Effector CD4-positive, alpha-beta T cell (primary cell): Measurements from ENCODE around the gene SPTB.
"Not testable (repeated sequence)": the region's sequence is repeated elsewhere in the genome, so short reads cannot be mapped to it uniquely, and the experiment has no call there.

Experiments
- DNase-seq: peaks from one replicate; pipeline ENCODE4 v3.0.0-alpha.2; 2020

SPTB gene

DNA sequence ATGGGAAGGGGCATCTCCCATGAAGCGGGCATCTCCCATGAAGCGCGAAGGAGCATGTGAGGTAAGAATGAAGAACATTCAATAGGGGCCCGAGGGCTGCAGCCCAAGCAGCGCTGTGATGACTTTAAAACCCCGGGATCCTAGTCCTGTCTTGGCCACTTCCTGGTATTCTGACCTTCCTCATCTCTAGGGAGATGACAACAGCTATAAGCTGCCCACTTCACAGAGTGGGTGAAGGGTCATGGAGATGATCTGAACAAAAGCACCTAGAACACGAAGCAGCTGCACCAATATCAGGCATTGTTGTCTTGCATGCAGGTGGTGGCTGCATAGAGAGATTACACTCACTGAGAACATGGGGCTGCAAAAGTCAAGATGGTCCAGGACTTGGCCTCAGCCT, 64.5 kb downstream of the SPTB start:
- no peak for DNase-seq

DNA sequence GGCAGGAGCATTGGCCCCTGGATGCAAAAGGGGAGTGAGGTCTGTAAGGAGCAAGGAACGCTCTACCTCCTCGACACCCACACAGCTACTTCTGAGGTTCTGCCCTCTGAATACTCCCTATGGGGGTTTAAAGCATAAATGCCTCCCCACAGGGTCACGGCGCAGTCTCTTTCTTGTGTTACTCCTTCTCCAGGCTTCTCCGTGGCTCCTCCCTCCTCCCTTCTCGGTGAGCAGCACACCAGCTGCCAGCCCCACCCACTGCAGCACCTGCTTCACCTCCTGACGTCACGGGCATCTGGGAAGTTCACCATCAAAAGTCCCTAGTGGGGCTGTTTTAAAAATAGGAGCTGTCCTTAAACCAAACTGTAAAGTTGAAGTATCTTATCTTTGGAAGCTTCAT, 67.3 kb downstream of the SPTB start:
- DNase-seq, result no peak

DNA sequence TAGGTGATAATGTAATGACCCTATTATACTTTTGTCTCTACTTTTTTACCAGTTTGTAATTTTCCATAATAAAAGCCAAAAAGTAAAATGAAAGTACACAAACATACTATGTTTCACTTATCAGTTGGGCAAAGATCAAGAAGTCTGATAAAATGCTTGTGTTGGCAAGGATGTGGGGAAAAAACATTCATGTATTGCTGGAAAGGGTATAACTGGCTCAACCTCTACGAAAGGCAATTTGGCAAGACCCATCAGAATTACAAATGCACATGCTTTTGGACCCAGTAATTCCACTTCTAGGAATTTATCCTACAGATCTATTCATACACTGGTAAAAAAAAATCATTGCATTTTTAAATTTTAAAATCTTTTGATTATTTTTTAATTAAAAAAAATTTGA, 68.0 kb downstream of the SPTB start:
- no peak for DNase-seq

DNA sequence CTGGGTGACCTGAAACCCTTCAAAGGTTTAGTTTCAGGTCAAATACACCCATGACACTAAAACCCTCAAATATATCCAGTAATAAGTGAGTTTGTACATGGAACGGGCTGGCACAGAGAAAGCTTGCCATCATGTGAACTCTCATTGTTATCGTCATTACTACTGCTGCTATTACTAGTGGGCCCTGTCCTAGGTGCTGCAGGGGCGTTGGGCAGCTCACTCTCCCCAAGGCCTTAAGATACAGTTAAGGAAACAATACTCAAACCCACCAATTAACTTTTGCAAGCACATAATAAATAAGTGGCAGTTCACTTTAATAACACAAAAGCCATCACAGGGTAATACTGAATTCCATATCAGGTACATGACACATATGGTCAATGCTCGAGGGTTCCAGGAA, 71.3 kb downstream of the SPTB start:
- no peak for DNase-seq

DNA sequence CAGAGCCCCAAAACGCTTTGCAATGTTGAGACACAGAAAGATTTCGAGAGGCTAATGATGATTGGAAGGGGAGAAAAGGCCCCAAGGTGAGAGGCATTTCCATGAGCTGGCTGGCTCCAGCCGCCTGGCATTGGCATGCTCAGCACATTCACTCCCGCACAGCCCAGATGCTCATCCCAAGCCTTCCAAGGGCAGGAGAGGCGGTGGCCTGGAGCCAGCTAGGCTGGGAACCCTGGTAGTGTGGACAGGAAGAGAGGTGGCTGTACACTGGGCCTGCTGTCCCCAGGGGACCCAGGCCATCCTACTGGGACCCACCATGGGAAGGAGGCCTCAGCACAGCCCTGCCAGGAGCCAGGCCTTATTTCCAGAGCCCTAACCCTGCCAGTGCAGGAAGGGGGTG, 72.2 kb downstream of the SPTB start:
- no peak for DNase-seq

DNA sequence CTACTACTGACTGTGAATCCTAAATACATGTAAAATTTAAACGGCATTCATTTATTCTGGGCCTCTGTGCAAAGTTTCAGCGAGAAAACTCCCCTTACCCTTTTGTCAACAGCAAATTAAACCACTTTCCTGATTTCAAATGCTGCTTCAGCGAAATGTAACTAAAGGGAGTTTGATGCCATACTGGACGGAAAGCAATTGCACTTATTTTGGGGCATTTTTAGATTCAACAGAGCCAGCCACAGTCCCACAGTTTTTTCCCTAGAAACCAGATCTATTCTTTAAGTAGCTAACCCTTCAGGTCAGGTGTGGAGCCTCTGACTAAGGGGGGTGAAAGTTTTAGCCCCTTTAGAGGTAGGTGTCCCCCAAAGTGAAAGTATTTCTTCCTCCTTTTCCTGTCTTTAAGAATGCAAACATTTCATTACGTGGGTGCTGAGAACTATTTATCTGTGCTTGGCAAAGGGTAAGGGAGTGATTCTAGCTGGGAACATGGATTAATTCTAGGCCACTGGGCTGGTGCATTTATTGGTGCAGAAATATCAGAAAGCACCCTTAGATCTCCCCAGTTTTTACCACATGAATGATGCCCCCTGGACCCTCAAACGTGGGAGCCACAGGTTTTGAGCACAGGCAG, 72.7 kb downstream of the SPTB start:
- no peak for DNase-seq

DNA sequence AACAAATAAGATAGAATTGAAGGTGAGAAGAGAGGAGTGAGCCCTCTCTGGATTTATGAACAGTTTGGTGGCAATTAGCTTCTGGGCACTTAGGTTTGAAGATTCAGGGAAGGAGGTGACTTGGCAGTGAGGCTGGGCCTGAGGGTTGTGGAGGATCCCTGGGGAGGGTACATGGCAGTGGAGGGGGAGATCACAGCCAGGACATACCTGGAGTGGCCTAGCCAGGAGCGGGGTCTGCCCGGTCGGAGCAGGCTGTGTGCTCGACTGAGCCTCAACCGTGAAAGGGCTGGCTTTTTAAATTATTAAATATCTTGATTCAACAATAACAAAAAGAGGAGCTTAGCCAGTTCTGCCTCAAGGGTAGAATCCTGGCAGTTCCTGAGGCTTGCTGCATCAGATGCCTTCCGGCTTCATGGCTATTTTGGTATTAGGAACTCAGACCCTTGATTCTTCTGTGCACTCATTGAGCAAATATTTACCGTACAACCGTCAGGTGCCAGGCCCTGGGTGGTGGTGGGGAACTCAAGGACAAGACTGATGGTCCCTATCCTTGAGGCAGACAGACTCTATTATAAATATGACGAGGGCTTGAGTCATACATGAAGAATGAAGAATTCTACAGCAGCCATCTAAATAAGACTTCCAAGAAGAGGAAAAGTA, 73.4 kb downstream of the SPTB start:
- no peak for DNase-seq

DNA sequence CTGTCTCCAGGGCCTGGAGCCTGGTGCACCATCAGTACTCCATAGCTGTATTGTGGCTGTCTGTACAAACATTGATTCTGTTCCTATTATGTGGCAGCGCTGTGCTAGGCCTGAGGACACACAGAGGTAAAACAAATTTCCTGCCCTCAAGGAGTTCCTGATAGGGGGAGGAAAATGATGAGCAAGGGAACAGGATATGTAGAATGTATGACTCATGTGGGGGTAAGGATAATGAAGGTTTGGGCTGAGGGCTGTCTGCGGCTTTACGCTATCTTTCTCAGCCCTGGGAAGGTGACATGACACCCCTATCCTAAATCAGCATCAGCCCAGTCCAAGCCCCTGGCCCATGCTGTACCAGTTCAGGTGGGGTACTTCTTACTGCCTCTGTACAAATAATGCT, 74.1 kb downstream of the SPTB start:
- not testable (repeated sequence) for DNase-seq

DNA sequence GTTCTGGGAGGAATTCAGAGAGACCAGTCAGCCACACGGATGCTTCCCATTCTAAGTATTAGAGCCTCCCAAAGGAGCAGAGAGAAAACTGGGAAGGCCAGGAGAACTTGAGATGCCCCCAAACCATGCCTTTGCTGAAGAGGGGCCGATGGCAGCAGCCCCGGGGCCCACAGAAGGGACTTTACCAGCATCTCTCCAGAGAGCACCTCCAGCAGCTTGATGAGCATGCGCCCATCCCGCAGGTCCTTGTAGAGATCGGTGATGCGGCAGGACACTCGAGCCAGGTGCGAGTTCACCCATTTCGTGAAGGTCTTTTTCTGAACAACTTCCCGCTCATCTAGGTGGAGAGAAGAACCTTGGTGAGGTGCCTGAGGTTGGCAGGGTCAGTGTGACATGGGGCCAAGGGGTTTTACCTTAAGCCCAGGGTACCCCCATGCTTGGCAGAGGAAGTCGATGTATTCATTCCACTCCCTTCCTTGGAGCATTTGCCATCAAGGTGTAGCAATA, 74.9 kb downstream of the SPTB start:
- no peak for DNase-seq

DNA sequence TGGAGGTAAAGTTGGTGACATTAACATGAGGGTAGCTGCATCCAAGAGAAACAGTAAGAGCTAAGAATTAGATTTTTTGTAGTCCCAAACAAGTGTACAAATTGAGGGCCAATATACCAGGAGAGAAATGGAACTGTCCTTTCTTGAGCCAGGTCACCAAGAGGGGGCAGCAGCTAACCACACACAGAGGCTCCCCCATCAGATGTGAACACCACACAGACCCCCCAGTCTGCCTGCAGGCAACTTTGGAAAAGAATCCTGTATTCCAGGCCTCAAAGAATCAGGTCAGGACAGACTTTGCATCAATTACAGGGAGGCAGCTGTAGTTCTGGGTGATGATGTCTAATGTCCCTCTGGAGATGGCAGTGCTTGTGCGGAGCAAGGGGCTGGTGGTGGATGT, 77.9 kb downstream of the SPTB start:
- DNase-seq, result no peak

DNA sequence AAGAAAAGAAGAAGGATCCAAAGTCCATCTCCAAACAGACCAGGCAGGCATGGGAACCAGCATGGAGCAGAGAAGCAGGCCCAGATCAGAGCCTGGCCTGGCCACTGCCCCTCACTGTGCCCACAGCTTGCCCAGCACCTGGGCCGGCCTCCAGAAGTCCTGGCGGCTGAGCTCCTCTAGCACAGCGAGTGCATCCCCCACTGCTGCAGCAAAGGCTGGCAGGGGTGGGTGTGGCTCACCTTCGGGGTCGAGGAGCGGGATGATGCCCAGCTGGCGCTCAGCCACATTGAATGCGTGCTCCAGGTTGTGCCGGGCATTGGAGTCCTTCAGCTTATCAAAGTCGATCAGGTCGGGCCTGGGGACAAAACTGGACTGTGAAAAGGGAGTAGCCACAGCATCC, 78.7 kb downstream of the SPTB start:
- DNase-seq, result no peak

DNA sequence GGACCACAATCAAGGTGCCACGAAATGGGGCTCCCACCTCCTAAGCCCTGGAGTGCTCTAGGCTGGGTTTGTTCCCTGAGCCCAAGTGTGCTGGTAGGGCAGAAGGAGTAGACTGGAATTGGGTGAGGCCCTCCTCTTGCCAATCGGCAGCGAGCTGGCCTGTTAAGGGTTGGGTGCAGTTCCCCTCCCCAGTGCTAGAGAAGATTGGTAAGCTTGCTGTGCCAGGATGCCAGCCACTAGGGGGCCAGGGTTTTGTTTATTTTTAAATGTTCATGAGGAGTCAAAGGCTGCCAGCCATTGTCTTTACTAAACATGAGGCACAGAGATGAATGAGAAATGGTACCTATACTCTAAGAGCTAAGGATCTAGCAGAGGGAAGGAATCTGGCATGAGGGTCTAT, 79.7 kb downstream of the SPTB start:
- DNase-seq, result no peak

DNA sequence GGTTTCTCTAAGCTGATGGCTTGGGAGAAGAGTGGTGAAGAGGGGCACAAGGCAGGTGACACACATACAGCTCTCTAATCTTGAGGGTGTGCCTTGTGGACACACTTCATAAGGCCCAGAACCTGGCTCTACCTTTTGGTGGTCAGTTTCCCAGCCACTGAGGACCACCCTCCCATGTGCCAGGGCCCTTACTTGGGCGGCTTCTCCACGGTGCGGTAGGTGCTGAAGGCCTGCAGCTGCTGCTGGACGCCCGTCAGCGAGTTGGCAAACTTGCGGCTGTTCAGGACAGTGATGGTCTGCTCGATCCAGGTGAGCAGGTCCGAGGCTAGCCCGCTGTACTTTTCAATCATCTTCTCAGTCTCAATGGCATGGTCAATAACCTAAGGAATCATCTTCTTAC, 80.2 kb downstream of the SPTB start:
- DNase-seq, result no peak

DNA sequence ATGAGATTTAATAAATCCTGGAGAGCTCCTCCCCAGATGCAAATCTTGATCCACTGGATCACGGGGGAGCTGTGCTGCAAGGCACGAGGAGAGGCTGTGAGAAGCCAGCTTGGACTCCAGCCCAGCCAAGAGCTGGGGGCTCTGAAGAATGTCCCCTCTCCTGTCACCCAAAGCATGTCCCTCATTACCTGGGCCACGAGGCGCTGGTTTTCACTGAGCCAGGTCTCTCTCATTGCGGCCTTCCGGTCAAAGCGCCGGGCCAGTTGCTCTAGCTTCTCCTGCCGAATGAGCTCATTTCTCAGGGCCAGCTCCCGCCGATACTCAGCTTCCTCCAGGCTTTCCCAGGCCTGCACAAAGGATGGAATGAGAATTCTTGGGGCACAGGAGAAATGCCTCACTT, 83.3 kb downstream of the SPTB start:
- no peak for DNase-seq

DNA sequence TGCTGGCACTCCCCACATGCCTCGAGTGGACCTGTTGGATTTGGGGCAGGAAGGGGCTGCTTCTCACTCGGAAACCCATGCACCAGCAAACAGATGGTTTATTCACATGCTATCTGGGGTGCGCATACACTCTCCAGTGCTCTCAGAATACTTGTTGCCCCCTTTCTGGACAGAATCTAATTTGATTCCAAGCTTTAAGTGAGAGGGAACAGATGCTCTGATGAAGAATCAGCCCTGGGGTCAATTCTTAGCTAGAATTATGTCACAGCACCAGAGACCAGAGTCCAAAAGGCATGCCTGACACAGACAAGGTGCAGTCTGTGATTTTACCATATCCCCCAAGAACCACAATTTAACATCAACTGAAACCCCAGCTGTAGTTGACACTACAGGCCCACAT, 83.8 kb downstream of the SPTB start:
- no peak for DNase-seq

DNA sequence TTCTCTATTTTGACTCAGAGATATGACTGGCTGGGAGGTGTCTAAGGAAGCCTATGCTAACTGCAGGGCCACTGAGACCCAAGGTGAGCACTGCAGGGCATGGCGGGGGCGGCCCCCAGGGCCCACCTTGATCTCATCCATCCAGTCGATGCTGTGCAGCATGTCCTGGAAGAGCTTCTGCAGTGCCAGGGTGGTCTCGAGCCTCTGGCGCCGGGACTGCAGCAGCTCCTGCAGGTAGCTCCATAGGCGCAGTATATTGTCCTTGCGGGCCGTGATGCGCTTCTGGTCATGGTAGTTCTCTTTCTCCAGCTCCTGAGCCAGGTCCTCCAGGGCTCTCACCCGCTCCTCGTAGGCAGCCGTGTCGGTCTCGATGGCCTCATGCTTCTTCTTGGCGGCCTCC, 84.5 kb downstream of the SPTB start:
- no peak for DNase-seq

DNA sequence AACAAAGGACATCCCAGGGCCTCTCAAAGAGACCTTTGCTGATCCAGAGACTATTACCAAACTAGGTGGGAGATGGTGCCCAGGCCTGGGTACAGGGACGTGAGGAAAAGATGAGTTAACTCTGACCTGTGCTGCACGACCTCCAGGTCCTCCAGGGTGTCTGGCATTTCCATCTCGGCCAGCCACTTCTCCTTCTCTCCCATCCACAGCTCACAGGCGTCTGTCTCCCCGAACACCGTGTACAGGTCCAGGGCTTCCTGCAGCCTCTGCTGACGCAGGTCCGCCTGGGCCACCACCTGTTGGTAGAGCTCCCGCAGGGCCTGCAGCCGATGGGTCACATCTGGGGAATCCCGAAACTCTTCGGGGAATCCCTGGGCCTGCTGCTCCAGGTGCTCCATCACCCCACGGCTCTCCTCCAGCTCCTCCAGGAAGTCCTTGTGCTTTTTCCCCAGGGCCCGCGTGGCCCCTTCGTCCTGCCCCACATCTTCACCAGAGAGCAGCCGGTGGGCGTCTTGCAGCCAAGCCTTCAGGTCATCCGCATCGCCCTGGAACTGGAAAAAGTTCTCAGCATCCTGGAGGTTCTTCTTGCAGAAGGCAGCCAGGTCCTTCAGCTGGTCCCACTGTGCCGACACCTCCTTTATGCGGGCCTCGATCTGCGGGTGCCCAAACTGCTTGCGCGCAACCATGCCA, 86.7 kb downstream of the SPTB start:
- no peak for DNase-seq

DNA sequence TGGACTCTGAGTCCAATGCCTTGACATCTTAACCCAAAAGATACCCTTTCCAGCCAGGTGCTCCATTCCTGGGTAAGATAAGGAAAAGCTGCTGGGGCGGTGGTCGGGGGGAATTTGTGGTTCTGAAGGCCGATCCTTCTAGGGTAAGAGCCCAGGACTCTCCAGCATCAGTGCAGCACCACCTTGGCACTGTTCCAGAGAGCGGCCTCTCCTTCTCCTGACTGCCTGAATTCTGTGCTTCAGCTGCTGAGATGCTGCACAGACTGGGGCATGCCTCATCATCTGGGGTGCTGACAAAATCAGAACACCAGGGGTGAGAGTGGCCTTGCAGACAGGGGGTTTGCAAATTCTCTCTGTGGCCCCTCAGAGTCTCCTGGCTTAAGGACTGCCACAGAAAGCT, 87.5 kb downstream of the SPTB start:
- no peak for DNase-seq

DNA sequence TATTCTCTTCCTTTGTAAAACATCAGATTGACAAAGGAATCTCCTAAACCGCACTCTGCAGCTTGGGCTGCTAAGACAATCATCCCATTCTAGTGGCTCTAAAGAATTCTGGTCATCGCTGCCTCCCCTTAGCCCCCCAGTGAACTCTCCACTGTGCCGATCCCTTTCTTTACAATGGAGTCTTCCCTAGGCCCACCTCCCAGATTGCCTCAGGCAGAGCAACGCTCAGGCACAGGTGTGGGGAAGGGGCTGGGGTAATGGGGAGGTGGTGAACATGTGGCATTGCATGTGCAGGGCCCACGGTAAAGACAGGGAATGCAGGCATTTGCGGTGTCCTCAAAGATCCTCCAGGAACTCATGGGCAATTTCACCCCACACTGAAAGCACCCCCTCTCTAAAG, 89.2 kb downstream of the SPTB start:
- no peak for DNase-seq

DNA sequence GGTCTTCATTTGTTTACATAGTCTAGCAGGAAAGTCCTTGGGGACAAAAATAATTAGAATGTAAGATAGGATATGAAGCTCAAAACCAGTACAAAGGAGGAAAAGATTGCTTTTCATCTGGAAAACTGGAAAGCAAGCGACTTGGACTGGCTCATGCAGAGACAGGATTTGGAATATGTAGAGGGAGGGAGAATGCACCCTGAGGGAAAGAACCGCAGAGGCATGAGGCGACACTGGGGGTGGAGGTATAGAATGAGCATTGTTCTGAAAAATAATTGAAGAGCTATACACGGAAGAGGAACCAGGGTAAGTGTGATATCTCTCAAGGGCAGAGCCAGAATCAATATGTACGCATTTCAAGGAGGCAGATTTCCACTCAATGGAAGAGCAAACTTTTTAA, 90.0 kb downstream of the SPTB start:
- DNase-seq, result no peak

DNA sequence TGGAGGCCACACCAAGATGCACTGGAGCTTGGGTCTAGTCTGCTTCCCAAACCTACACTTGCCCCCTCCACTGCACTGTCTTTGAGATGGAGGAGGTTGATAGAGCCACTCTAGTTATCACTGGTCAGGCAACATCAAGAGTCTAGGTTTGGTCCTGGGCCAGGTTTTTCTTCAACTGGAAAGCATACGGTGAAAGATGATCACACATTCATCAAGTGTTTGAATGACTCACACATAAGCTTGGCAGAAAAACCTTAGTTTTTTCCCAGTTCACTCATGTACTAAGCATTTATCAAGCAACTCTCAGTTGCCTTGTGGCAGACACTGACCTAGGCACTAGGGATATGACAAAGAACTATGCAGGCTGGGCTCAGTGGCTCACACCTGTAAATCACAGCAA, 91.0 kb downstream of the SPTB start:
- DNase-seq, result no peak

DNA sequence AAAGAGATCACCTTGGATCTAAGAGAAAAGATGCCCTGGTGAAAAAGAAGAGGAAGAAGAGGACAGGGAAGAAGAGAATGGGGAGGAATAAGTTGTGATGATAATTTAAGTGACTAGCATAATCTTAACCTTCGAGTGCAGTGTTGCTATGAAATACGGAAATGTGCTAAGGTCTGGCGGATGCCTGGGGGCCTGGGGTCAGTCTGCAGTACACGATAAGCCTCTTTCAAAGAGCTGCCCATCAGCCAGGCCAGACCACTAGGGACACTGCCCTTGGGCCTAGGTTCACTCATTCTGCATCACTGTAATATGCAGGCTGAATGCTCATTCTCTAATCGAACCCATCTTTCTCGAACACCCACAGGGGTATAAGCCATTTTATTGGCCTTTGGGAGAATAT, 92.1 kb downstream of the SPTB start:
- DNase-seq, result no peak

DNA sequence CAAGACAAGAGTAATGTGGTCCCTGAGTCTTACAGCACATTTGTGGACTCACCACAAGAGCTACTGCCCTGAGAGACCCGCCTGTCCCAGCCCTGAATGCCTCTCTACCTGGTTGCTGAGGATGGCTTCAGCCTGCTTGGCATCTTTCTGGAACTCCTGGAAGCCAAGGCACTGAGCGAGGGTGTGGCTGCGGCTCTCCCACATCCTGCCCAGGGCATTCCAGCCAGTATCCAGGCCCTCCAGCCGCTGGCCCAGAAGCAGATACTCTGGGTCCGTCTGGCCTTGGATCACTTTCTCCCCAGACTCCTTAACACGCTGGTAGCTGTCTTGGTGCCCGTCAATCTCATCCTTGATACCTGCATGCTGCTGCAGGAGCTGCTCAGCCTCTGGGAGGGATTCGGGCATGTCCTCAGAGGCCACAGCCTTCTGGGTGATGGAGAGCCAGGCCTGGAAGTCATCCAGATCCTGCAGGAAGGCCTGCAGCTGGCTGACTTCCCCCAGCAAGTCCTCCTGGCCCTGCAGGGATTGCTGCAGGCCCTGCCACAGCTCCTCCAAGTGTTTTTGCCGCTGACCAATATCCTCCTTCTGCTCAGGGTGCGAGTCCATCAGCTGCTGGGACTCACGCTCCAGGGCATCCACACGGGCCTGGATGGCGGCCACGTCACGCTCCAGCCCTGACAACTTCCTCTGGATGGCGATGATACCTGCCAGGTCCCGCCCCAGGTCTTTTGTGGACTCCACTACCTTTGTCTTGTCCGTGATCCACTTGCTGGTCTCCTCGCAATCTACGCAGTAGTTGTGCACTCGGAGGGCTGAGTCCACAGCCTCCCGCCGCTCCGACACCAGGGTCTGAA, 93.2 kb downstream of the SPTB start:
- DNase-seq, result no peak
